Activated gamma-delta T cell treated with anti-CD3 and anti-CD28 coated beads, Interleukin-2, amount 50 U/mL, for 16 hours (primary cell): ENCODE measurements around the gene C1QTNF5.

Experiments
- DNase-seq: peaks from one replicate; pipeline ENCODE4 v3.0.0-alpha.2; 2020; ENCODE audit warnings: low read depth

C1QTNF5 gene

DNA sequence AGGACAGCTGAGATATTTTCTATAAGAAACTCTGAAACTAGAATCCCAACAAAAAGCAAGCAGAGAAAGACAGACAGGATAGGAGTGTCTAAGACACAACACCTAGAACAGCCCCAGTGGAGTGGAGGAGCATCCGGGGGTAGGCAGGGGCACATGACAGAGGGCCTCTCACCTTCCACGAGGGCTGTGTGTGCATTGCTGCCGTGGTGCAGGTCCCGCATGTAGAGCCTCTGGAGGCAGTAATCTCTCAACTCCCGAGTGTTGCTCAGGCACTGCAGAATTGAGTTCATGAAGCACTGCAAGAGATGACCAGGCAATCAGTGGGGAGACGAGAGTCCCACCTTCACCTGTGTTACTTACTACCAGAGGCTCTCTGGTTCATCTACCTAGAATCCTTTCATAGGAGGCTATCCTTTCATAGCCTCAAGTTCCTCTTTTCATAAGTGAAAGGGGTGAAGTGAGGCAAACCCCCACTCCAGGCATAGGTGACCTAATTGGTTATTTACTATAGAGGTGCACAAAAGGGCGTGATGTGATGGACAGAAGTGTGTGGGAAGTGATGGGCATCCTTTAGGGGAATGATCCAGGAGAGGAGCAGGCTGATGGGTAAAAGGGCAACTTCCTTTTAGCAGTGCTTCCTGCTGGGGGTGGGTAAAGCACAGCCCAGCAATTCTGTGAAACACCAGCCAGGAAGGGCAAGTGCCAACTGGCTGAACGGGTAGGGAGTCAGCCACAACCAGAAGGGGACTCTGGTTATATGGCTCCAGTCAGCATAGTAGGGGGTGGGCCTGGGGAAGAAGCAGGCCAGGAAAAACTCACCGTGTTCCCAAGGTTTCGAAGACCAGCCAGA is 18.9 kb upstream of the C1QTNF5 start:
- no peak for DNase-seq

- no peak for DNase-seq
These were observed 16.4 kb upstream of the C1QTNF5 start for GRCh38 chr11:119357074-119357473.

DNA sequence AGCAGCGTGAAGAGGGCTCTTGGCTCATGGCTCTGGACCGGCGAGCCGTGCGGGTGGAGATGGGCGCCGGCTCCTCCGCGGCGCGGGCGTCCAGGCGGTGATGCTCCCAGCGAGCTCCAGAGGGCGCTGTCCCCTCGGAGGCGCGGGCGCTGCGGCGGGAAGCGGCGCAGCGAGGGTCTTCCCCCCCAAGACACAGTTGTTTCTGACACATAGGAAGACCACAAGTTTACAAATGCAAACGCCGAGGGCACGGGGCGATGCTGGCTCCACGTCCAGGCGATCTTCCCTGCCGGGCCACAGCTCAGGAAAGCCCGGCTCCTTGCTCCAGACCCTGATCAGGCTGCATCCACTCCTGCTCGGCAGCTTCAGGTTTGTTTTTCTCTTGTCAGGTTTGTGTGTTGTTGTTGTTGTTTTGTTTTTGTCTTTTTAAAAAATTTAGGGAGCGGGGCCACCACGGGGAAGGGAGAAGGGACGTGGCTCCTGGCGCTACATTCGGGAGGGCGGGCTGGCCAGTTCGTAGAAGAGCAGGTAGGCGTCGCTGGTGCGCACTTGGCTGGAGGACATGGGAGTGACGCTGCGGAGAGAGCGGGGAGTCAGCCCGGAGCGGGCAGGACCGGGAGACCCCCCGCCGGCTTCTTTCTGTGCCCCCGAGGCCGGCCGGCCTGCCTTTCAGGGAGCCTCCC is 15.8 kb upstream of the C1QTNF5 start:
- peak; percentile 38 for DNase-seq

- DNase-seq: no peak
These were observed 14.6 kb upstream of the C1QTNF5 start for GRCh38 chr11:119355091-119355843.

GRCh38 chr11:119352857-119353260 is 12.2 kb upstream of the C1QTNF5 start:
- no peak for DNase-seq

DNA sequence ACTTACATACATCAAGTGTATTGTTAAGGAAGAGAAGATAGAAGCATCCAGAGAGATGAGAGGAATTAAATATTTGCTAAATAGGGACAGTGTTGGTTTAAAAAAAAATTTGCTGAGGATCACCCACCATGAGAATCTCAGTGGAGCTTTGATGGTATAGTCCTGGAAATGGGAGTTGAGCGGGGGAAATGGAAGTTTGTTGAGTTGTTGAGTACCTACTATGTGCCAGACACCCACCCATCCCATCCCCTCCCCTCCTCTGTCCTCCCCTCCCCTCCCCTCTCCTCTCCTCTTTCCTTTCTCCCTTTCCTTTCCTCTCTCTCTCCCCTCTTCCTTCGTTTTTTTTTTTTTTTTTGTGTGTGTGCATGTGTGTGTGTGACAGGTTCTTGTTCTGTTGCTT is 10.5 kb upstream of the C1QTNF5 start:
- no peak for DNase-seq

GRCh38 chr11:119350302-119350701 is 9.6 kb upstream of the C1QTNF5 start:
- DNase-seq: no peak

GRCh38 chr11:119347940-119348605 is 7.4 kb upstream of the C1QTNF5 start:
- no peak for DNase-seq

- DNase-seq: no peak
These were observed 6.6 kb upstream of the C1QTNF5 start for GRCh38 chr11:119347242-119347641.

- DNase-seq: no peak
These were observed 5.9 kb upstream of the C1QTNF5 start, which contains the start of gene MFRP for GRCh38 chr11:119346605-119347004. Gene MFRP (minus strand): TSS chr11:119346705. CDS start chr11:119346513, 192 bp downstream.

GRCh38 chr11:119345685-119346084 is 5.0 kb upstream of the C1QTNF5 start:
- DNase-seq: no peak

DNA sequence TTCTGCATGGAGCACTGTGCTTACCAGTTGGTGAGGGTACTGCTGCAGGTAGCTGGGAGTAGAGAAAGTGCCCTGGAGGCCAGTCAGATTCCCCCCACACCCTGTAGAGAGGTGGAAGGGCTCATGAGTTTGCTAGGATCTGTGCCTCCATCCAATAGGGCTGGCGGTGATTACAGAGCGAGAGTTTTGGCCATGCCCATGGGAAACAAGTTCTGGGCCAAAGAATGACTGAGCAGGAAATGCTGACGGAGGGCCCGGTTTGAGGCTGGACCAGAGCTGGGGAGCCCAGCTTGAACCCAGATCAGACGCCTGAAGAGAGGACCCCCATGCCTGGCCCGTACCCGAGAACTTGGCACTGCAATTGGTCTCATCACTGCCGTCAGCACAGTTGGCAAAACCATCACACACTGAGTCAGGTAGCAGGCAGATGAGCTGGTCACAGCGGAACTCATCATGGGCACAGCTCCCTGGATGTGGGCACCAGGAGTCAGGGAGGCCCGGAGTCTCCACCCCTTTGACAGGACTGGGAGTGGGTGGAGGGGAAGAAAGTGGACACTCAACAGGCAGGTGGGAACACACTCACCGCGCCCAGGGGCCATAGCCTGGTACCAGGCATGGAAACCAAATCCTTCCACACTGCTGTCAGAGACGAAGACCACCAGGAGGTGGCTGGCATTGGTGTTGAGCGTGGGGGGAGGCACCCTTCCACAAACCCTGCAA is 3.8 kb upstream of the C1QTNF5 start:
- DNase-seq: no peak

GRCh38 chr11:119343726-119344125 is 3.0 kb upstream of the C1QTNF5 start:
- no peak for DNase-seq

GRCh38 chr11:119342362-119343130 is 1.9 kb upstream of the C1QTNF5 start:
- no peak for DNase-seq

- DNase-seq: no peak
These were observed 1.3 kb upstream of the C1QTNF5 start for GRCh38 chr11:119342023-119342300.

- no peak for DNase-seq
These were observed 739 bp upstream of the C1QTNF5 start for GRCh38 chr11:119341222-119342022.

DNA sequence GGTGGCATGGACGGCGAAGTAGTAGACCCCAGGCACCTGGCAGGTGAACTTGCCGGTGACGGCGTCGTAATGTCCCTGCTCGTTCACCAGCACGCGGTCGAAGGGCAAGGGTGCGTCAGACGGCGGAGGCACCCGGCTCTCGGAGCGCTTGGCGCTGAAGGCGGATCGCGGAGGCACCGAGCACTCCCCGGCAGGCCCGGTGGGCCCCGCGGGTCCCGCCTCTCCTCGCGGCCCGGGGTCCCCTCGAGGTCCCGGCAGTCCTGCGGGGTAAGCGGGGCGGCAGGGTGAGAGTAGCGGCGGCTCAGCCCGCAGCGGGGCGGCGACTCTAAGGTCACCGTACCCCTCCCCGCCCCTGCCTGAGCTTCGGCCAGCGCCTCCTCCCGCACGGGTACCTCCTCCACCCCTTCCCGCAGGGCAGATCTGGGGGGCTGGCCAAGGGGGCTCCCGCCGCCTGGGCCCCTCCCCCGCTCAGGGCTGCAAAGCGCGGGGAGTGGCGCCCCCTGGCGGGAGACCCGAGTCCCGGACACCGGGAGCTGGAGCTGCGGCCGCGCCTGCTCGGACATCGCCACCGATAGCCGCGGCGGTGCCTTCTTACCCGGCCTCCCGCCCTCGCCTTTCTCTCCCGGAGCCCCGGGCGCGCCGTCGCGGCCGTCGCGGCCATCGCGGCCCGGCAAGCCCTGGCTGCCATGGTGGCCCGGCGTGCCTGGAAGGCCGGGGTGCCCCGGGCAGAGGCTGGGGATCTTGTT is 921 bp downstream of the C1QTNF5 start:
- DNase-seq: no peak

GRCh38 chr11:119338965-119339588 is 1.6 kb downstream of the C1QTNF5 start:
- no peak for DNase-seq
